ENCODE data around the gene ARHGAP8.

ARHGAP8 gene

DNA sequence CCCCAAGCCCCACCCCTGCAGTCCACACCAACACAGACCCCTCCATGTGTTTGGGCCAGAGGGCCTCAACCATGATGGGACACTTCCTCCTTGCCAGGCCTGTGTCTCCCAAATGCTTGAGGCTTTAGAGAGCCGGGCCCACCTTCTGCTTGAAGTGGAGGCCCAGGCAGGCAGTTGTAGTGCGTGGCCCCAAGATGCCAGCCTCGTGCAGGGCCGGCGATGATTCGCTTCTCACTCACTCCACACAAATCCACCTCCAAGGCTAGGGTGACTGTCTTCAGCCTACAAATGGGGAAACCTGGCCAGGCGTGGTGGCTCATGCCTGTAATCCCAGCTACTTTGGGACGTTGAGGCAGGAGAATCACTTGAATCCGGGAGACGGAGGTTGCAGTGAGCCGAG is 44.6 kb upstream of the ARHGAP8 start:
- DNase-seq (ENCODE audit: low read depth), result no peak
- TF ChIP-seq, protein P1, sequence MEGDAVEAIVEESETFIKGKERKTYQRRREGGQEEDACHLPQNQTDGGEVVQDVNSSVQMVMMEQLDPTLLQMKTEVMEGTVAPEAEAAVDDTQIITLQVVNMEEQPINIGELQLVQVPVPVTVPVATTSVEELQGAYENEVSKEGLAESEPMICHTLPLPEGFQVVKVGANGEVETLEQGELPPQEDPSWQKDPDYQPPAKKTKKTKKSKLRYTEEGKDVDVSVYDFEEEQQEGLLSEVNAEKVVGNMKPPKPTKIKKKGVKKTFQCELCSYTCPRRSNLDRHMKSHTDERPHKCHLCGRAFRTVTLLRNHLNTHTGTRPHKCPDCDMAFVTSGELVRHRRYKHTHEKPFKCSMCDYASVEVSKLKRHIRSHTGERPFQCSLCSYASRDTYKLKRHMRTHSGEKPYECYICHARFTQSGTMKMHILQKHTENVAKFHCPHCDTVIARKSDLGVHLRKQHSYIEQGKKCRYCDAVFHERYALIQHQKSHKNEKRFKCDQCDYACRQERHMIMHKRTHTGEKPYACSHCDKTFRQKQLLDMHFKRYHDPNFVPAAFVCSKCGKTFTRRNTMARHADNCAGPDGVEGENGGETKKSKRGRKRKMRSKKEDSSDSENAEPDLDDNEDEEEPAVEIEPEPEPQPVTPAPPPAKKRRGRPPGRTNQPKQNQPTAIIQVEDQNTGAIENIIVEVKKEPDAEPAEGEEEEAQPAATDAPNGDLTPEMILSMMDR (conservative IDR thresholded peaks at IDR 0.05; ENCODE audit: low read depth, low read length), result no peak
- no peak overlapping the region for H3K4me3 ChIP-seq (ENCODE audit: low read length)

- TF ChIP-seq, protein P1 (conservative IDR thresholded peaks at IDR 0.05; ENCODE audit: low read depth, low read length), result no peak
- no peak overlapping the region for H3K4me3 ChIP-seq (ENCODE audit: low read length)
- DNase-seq (ENCODE audit: low read depth), result no peak
Observed at GRCh38 chr22:44709881-44710392, 42.4 kb upstream of the ARHGAP8 start.

DNA sequence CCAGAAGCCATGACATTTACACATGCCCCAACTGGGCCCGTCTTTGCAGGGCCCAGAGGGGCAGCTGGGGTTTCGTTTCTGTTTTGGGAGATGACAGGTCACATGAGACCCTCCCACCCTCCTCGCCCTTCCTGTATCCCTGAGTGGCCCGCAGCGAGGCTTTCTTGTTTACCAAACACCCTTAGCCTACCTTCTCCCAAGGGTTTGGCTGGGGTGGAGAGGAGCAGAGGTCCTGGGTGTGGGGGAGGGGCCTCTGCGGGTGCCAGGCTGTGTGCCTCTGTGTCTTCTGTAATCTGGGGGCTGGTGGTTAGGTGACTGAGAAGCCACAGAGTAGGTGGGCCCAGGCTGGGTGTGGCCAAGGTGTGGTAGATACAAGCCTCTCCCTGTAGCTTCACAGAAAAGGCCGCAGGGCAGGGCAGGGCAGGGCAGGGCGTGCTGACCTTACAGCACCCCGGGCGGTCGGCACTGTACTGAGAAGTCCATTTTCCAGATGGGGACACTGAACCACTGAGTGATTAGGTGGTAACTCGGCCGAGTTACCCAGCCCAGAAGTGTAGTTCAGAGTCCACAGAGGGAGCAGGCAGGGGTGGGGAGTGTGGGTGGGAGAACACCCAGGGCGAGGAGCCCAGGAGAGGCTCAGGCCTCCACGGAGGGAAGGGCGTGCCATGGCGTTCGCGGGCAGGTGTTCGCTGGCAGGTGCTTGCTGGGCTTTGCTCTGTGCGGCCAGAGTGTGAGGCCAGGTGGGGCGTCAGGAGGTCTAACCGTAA is 41.7 kb upstream of the ARHGAP8 start:
- TF ChIP-seq, protein P1 (conservative IDR thresholded peaks at IDR 0.05; ENCODE audit: low read depth, low read length), result no peak
- DNase-seq (ENCODE audit: low read depth), result no peak
- no peak overlapping the region for H3K4me3 ChIP-seq (ENCODE audit: low read length)

DNA sequence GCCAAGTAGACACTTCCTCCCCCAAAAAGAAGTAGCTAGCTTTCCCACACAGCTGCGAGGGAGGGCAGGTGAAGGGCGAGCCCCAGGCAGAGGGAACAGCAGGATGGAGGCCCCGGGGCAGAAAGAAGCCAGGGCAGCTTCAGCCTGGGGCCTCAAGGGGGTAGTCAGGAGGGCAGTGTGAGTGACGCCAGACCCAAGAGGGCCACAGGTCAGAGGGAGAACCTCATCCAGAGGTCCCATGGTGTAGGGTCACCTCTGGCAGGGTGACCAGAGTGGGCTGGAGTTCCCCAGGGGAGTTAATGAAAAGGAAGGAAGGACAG is 41.2 kb upstream of the ARHGAP8 start:
- TF ChIP-seq, protein P1 (conservative IDR thresholded peaks at IDR 0.05; ENCODE audit: low read depth, low read length), result no peak
- DNase-seq (ENCODE audit: low read depth), result no peak
- H3K4me3 ChIP-seq (ENCODE audit: low read length), result no peak overlapping the region

DNA sequence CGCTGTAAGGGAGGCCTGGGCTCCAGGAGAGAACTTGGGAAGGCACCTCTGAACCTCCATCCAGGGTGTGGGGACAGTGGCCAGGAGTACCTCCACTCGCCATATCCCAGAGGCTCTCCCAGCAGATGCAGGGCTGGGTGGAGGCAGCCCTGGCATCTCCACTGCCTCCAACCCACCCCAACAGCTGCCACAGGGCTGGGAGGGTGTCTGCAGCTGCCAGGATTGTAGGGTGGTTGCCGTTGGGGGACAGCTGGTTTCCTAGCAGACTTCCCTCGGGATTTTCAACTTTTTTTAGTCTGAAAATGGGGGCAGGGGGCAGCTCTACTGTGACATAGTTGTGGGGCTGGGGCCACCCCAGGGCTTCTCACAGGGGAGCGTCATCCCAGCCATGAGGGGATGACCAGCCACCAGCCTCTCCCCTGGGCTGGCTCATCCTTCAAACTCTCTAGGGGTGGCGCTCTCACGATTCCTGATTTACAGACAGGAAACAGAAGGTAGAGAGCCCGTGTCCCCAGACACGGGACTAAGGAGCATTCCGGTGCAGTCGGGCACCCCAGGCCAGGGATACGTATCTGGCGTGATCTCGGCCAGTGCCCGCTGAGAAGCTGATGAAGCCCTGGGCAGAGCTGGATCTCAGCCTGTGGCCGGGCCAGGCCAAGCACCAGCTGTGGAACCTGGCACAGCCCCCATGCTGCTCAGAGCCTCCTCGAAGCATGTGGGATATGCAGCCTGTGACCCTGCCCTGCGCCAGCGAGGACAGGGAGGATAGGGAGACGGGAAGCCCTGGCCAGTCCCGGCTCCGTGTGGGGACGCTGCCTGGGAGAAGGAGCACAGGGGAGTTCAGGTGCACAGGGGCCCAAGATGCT is 40.5 kb upstream of the ARHGAP8 start:
- H3K4me3 ChIP-seq (ENCODE audit: low read length), result no peak overlapping the region
- DNase-seq (ENCODE audit: low read depth), result no peak
- TF ChIP-seq, protein P1 (conservative IDR thresholded peaks at IDR 0.05; ENCODE audit: low read depth, low read length), result no peak

DNA sequence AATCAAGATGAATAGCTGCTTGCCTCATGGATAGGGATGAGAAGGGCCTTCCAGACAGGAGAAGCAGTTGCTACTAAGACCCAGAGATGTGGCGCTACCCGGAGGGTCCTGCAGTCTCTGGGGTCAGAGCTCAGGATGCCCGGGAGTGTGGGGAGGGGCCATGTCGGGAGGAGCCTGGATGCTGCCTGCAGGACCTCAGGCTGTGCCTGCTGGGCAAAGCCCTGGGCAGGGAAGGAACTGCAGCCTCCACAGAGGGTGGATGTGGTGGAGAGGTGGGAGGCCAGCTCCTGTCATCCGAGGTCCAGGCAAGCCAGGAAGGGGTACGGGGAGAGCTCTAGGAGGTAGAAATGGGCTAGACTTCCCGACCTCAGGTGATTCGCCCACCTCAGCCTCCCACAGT is 39.4 kb upstream of the ARHGAP8 start:
- no peak for DNase-seq (ENCODE audit: low read depth)
- TF ChIP-seq, protein P1 (conservative IDR thresholded peaks at IDR 0.05; ENCODE audit: low read depth, low read length), result no peak
- no peak overlapping the region for H3K4me3 ChIP-seq (ENCODE audit: low read length)
